A549 (cell line): Measurements from ENCODE around the gene SPPL2A. TPM values are rescaled to one million over a fixed set of nuclear protein-coding genes. Genes with fewer than 3 reads are reported as not detected.

ENCODE experiments used
- ATAC-seq, 2 experiments: fragments of 200-7000 bp in 1 of 2; fragments of >200 bp in 1 of 2; cut with Nextera tagmentation in 1 of 2; cut with Tn5 transposase in 1 of 2; 3 replicates each; pipeline versions ENCODE4 v1.8.0 to v1.9.1; 2018 to 2020; ENCODE audit warnings: mild to moderate bottlenecking in 1 of 2, moderate library complexity in 1 of 2
- CTCF ChIA-PET: fragments of 300-600 bp; sonication (Branson Sonifier 250); formaldehyde crosslinking; extraction: SDS; loops from one replicate; lab custom pipeline; 2021; ENCODE audit warnings: antibody characterized with exemption, inconsistent platforms; lab: Yijun Ruan, JAX
- POLR2A ChIA-PET: fragments of 350-600 bp; formaldehyde crosslinking; extraction: SDS; loops from one replicate; lab custom pipeline; 2021; ENCODE audit warnings: antibody characterized with exemption, inconsistent platforms; lab: Yijun Ruan, JAX
- DNase-seq, 2 experiments: peaks; one replicate each; pipeline versions ENCODE4 v3.0.0 to v3.0.0-alpha.2; 2011 to 2016; ENCODE audit warnings: low read depth in 1 of 2, low spot score in 1 of 2
- FAIRE-seq: peaks from 2 replicates; lab custom pipeline; 2011; peaks lifted over from hg19 to GRCh38; lab: Jason Lieb, UNC
- H3K27ac ChIP-seq, 2 experiments: fragments of >200 bp; sonication (Bioruptor Twin); formaldehyde crosslinking; 3 replicates each; pipeline ENCODE4 v1.5.1; 2016 to 2017
- H3K4me1 ChIP-seq: fragments of >200 bp; sonication (Bioruptor Twin); formaldehyde crosslinking; 3 replicates; pipeline ENCODE4 v1.6.1; 2016
- H3K4me2 ChIP-seq: fragments of >200 bp; sonication (Bioruptor Twin); formaldehyde crosslinking; 3 replicates; pipeline ENCODE4 v1.6.1; 2016
- H3K4me3 ChIP-seq: fragments of >200 bp; sonication (Bioruptor Twin); formaldehyde crosslinking; 3 replicates; pipeline ENCODE4 v1.5.1; 2016
- H3K9me3 ChIP-seq: fragments of >200 bp; sonication (Bioruptor Twin); formaldehyde crosslinking; 3 replicates; pipeline ENCODE4 v1.6.1; 2016
- ATOH8 ChIP-seq: fragments of 250-450 bp; sonication (Bioruptor Pico); IDR thresholded peaks from 2 replicates; pipeline ENCODE4 v1.5.0; 2020; ENCODE audit warnings: low read depth, mild to moderate bottlenecking, moderate library complexity
- CBX2 ChIP-seq: fragments of 200-600 bp; sonication (generic); IDR thresholded peaks from 2 replicates; pipeline ENCODE4 v1.6.1; 2016; ENCODE audit warnings: low read depth, mild to moderate bottlenecking, borderline replicate concordance
- CBX8 ChIP-seq: fragments of 200-600 bp; sonication (generic); IDR thresholded peaks from 2 replicates; pipeline ENCODE4 v1.6.1; 2016
- CEBPB ChIP-seq, 2 experiments: fragments of >200 bp in 1 of 2; sonication (Bioruptor Twin) in 1 of 2; formaldehyde crosslinking in 1 of 2; IDR thresholded peaks; 2 replicates each; pipeline ENCODE4 v1.6.1; 2012 to 2016
- CTCF ChIP-seq: fragments of >200 bp; sonication (Bioruptor Twin); formaldehyde crosslinking; IDR thresholded peaks from 3 replicates; pipeline ENCODE4 v1.5.1; 2016
- EP300 ChIP-seq, 2 experiments: fragments of >200 bp; sonication (Bioruptor Twin); formaldehyde crosslinking; IDR thresholded peaks; 2 replicates in 1 of 2; 3 replicates in 1 of 2; pipeline ENCODE4 v1.6.1; 2016 to 2017
- FOSB ChIP-seq: fragments of 250-450 bp; sonication (Bioruptor Pico); IDR thresholded peaks from 2 replicates; pipeline ENCODE4 v1.5.0; 2020; ENCODE audit warnings: mild to moderate bottlenecking, moderate library complexity
- HDAC2 ChIP-seq: fragments of 200-600 bp; sonication (generic); IDR thresholded peaks from 2 replicates; pipeline ENCODE4 v1.6.1; 2016
- HMGXB4 ChIP-seq: fragments of 250-450 bp; sonication (Bioruptor Pico); IDR thresholded peaks from 2 replicates; pipeline ENCODE4 v1.5.0; 2021; ENCODE audit warnings: mild to moderate bottlenecking, moderate library complexity, borderline replicate concordance
- HOXA7 ChIP-seq: fragments of 250-450 bp; sonication (Bioruptor Pico); IDR thresholded peaks from 2 replicates; pipeline ENCODE4 v1.5.0; 2020; ENCODE audit warnings: mild to moderate bottlenecking, moderate library complexity
- JUNB ChIP-seq: fragments of >200 bp; sonication (Bioruptor Twin); formaldehyde crosslinking; IDR thresholded peaks from 2 replicates; pipeline ENCODE4 v1.6.1; 2016
- MAFK ChIP-seq: fragments of 450-650 bp; IDR thresholded peaks from 2 replicates; pipeline ENCODE4 v1.6.1; 2014; ENCODE audit not compliant: partially characterized antibody
- MYC ChIP-seq: IDR thresholded peaks from 2 replicates; pipeline ENCODE4 v1.6.1; 2012; ENCODE audit warnings: mild to moderate bottlenecking, inconsistent platforms, low read length, improper control_type of control experiment, borderline replicate concordance
- NFE2L2 ChIP-seq: fragments of 150-350 bp; conservative IDR thresholded peaks from 2 replicates; pipeline ENCODE4 v1.6.1; 2014; ENCODE audit warnings: low read length
- NPAS2 ChIP-seq: fragments of 250-450 bp; sonication (Bioruptor Pico); IDR thresholded peaks from 2 replicates; pipeline ENCODE4 v1.8.0; 2022; ENCODE audit warnings: mild to moderate bottlenecking, moderate library complexity, borderline replicate concordance
- PBX3 ChIP-seq: IDR thresholded peaks from 2 replicates; pipeline ENCODE4 v1.6.1; 2012
- PHF8 ChIP-seq: fragments of 200-600 bp; sonication (generic); IDR thresholded peaks from 2 replicates; pipeline ENCODE4 v1.6.1; 2016; ENCODE audit warnings: low read depth, mild to moderate bottlenecking, antibody characterized with exemption, moderate library complexity, borderline replicate concordance
- POLR2AphosphoS2 ChIP-seq: conservative IDR thresholded peaks from 2 replicates; pipeline ENCODE4 v1.6.1; 2012; ENCODE audit warnings: low read length, improper control_type of control experiment, inconsistent platforms
- RAD21 ChIP-seq, 2 experiments: fragments of >200 bp in 1 of 2; sonication (Bioruptor Twin) in 1 of 2; formaldehyde crosslinking in 1 of 2; IDR thresholded peaks in 1 of 2; conservative IDR thresholded peaks in 1 of 2; 2 replicates in 1 of 2; 3 replicates in 1 of 2; pipeline ENCODE4 v1.6.1; 2012 to 2018; ENCODE audit warnings: inconsistent platforms in 1 of 2
- RNF2 ChIP-seq: fragments of 200-600 bp; sonication (generic); IDR thresholded peaks from 2 replicates; pipeline ENCODE4 v1.6.1; 2016; ENCODE audit warnings: low read depth, mild to moderate bottlenecking, antibody characterized with exemption, moderate library complexity, borderline replicate concordance
- ZFP36 ChIP-seq: fragments of 450-650 bp; IDR thresholded peaks from 2 replicates; pipeline ENCODE4 v1.6.1; 2014; ENCODE audit warnings: borderline replicate concordance; ENCODE audit not compliant: partially characterized antibody
- ZNF302 ChIP-seq: fragments of 250-450 bp; sonication (Bioruptor Pico); IDR thresholded peaks from 2 replicates; pipeline ENCODE4 v1.9.0; 2021; ENCODE audit warnings: inconsistent platforms, mild to moderate bottlenecking, moderate library complexity
- WGBS: methylation state at CpG from one replicate; pipeline ENCODE4 v1.1.6; 2017; ENCODE audit errors: missing lambda C conversion rate; 5-methylcytosine and 5-hydroxymethylcytosine counted together
- polyA plus RNA-seq, 4 experiments: library from polyadenylated mRNA; depleted of rRNA in 3 of 4; stranded (reverse); fragments of >200 nt; fragmentation: RNase III in 1 of 4; extraction: RNeasy Plus Mini Kit Qiagen cat#74134 plus additional on column Dnase treatment in 1 of 4; gene quantifications; 2 replicates in 3 of 4; 3 replicates in 1 of 4; pipeline ENCODE4 v1.2.3, GENCODE V29; 2011 to 2017
- TF ChIP-seq, protein P1 (sequence below): fragments of 200-600 bp; sonication (generic); IDR thresholded peaks from 2 replicates; pipeline ENCODE4 v1.6.1; 2016; ENCODE audit warnings: antibody characterized with exemption, mild to moderate bottlenecking, moderate library complexity

SPPL2A gene
- polyA plus RNA-seq, 2 of the 4 experiments (the other 2 are of a cell fraction), result 87.7 to 138 TPM

GRCh38 chr15:50808728-50809127, 43.2 kb upstream of the SPPL2A start:
- H3K4me3 ChIP-seq, result no peak overlapping the region
- H3K4me2 ChIP-seq, result no peak overlapping the region
- WGBS, result 61% methylated on average over 5 of the region's 5 CpGs
- H3K4me1 ChIP-seq, result no peaks in the 10 kb centered on the region
- FAIRE-seq (no peak), ATAC-seq (no peak), DNase-seq (no peak)
- ChIA-PET POLR2A (no interaction called here), CTCF (interaction anchor here (0.9 to 1.5 kb wide), 5 partner anchors 10 to 78 kb away, joined by 3 to 5 read pairs (median 4); no protein-coding TSS in a partner anchor)
- no peak for TF ChIP-seq FOSB (CRISPR knock-in tag)
- TF ChIP-seq ZNF302, result no peak
- no peak for TF ChIP-seq ZFP36
- TF ChIP-seq RAD21 (conservative IDR thresholded peaks at IDR 0.05 in 1 of 2, IDR thresholded peaks at IDR 0.05 in 1 of 2), result no peak
- TF ChIP-seq, protein P1, sequence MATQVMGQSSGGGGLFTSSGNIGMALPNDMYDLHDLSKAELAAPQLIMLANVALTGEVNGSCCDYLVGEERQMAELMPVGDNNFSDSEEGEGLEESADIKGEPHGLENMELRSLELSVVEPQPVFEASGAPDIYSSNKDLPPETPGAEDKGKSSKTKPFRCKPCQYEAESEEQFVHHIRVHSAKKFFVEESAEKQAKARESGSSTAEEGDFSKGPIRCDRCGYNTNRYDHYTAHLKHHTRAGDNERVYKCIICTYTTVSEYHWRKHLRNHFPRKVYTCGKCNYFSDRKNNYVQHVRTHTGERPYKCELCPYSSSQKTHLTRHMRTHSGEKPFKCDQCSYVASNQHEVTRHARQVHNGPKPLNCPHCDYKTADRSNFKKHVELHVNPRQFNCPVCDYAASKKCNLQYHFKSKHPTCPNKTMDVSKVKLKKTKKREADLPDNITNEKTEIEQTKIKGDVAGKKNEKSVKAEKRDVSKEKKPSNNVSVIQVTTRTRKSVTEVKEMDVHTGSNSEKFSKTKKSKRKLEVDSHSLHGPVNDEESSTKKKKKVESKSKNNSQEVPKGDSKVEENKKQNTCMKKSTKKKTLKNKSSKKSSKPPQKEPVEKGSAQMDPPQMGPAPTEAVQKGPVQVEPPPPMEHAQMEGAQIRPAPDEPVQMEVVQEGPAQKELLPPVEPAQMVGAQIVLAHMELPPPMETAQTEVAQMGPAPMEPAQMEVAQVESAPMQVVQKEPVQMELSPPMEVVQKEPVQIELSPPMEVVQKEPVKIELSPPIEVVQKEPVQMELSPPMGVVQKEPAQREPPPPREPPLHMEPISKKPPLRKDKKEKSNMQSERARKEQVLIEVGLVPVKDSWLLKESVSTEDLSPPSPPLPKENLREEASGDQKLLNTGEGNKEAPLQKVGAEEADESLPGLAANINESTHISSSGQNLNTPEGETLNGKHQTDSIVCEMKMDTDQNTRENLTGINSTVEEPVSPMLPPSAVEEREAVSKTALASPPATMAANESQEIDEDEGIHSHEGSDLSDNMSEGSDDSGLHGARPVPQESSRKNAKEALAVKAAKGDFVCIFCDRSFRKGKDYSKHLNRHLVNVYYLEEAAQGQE, result no peak
- TF ChIP-seq ATOH8 (CRISPR knock-in tag), result no peak
- H3K27ac ChIP-seq, result no peak overlapping the region
- H3K9me3 ChIP-seq, result no peaks in the 10 kb centered on the region

- POLR2A ChIA-PET, result no interaction called here
- no peak overlapping the region for H3K4me3 ChIP-seq
- DNase-seq (no peak), ATAC-seq (peak in 1 of 2 experiments; percentile 13; a peak in 2 of 6 replicates), FAIRE-seq (peak; percentile 70)
- CTCF ChIA-PET, result interaction anchor here (0.6 to 1.4 kb wide), 3 partner anchors 25 to 294 kb away, joined by 3 to 5 read pairs (median 4); no protein-coding TSS in a partner anchor
- H3K4me2 ChIP-seq, result no peak overlapping the region
- H3K9me3 ChIP-seq, result no peaks in the 10 kb centered on the region
- WGBS, result 41% methylated on average over 2 of the region's 2 CpGs
- TF ChIP-seq NPAS2, result no peak
- TF ChIP-seq PBX3, result no peak
- no peak for TF ChIP-seq HOXA7 (CRISPR knock-in tag)
- no peak for TF ChIP-seq HDAC2
- no peak for TF ChIP-seq MYC
- no peak overlapping the region for H3K27ac ChIP-seq
- H3K4me1 ChIP-seq, result no peaks in the 10 kb centered on the region
Observed at GRCh38 chr15:50803479-50804180, 38.1 kb upstream of the SPPL2A start.

DNA sequence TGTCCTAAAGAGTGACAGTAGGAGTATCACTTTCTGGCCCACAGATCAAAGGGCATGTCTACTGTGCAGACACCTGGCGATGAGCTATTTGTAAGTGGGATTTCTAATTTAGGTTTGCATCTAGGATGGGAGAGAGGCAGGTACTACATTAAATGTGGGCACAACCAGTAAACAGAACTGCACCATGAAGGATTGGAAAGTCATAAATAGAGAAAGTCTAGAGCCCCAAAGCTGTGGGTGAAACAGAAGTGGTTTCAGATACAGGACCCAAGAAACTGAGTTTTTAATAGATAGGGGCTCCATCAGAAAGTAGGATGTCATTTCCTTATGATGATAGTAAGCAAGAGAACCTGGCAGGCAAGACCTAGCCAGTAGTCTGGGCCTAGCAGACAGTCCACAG, 35.2 kb upstream of the SPPL2A start:
- Histone ChIP-seq H3K27ac (no peak overlapping the region), H3K9me3 (no peaks in the 10 kb centered on the region), H3K4me3 (no peak overlapping the region), H3K4me1 (no peaks in the 10 kb centered on the region), H3K4me2 (no peak overlapping the region)
- DNase-seq, result no peak
- CTCF ChIA-PET, result interaction anchor here (1.2 to 1.3 kb wide), 2 partner anchors 29 to 30 kb away, joined by 4 read pairs; no protein-coding TSS in a partner anchor
- no peak for ATAC-seq
- POLR2A ChIA-PET, result no interaction called here
- no peak for FAIRE-seq
- 95% methylated on average over 1 of the region's 1 CpG for WGBS
- no peak for TF ChIP-seq JUNB
- no peak for TF ChIP-seq ZFP36
- TF ChIP-seq NFE2L2, result no peak
- no peak for TF ChIP-seq CTCF
- TF ChIP-seq EP300 (IDR thresholded peaks at IDR 0.05), result no peak
- TF ChIP-seq NPAS2, result no peak
- no peak for TF ChIP-seq HMGXB4 (CRISPR knock-in tag)
- TF ChIP-seq RNF2, result no peak
- TF ChIP-seq CBX8, result no peak
- no peak for TF ChIP-seq PHF8
- TF ChIP-seq POLR2AphosphoS2, result no peak
- no peak for TF ChIP-seq CBX2
- no peak for TF ChIP-seq MAFK
- no peak for TF ChIP-seq CEBPB (IDR thresholded peaks at IDR 0.05)
